HG03432 (cell line): ENCODE results near the gene ISG15.
"Not testable (repeated sequence)": the region's sequence is repeated elsewhere in the genome, so short reads cannot be mapped to it uniquely, and the experiment has no call there.

Experiments
- ATAC-seq: cut with Tn5 transposase; IDR thresholded peaks from one replicate; pipeline ENCODE4 v1.9.1; 2021; ENCODE audit warnings: mild to moderate bottlenecking, moderate library complexity; ENCODE audit not compliant: unreplicated experiment

The ISG15 gene

GRCh38 chr1:1010131-1010530, 3.2 kb upstream of the ISG15 start:
- not testable (repeated sequence) for ATAC-seq

- ATAC-seq: no peak
Observed at GRCh38 chr1:1011396-1011949, 1.8 kb upstream of the ISG15 start.

DNA sequence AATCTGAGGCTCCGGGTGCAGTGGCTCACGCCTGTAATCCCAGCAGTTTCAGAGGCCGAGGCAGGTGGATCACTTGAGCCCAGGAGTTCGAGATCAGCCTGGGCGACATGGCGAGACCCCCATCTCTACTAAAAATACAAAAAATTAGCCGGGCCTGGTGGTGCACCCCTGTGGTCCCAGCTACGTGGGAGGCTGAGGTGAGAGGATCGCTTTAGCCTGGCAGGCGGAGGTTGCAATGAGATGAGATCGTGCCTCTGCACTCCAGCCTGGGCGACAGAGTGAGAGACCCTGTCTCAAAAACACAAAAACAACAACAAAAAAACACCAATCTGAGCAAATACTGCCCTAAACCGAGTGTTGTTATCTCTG, 577 bp upstream of the ISG15 start:
- not testable (repeated sequence) for ATAC-seq

DNA sequence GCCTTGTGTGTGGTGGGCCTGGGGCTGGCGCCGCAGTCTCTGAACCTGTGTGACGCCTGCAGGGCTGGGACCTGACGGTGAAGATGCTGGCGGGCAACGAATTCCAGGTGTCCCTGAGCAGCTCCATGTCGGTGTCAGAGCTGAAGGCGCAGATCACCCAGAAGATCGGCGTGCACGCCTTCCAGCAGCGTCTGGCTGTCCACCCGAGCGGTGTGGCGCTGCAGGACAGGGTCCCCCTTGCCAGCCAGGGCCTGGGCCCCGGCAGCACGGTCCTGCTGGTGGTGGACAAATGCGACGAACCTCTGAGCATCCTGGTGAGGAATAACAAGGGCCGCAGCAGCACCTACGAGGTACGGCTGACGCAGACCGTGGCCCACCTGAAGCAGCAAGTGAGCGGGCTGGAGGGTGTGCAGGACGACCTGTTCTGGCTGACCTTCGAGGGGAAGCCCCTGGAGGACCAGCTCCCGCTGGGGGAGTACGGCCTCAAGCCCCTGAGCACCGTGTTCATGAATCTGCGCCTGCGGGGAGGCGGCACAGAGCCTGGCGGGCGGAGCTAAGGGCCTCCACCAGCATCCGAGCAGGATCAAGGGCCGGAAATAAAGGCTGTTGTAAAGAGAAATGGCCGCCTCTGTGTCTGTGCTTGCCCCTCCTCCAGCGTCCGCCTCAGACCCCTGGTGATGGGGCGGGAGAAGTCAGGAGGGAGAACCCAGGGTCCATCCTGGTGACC, 788 bp downstream of the ISG15 start:
- ATAC-seq: no peak

- ATAC-seq: no peak
Observed at GRCh38 chr1:1014799-1015681, 1.7 kb downstream of the ISG15 start.

DNA sequence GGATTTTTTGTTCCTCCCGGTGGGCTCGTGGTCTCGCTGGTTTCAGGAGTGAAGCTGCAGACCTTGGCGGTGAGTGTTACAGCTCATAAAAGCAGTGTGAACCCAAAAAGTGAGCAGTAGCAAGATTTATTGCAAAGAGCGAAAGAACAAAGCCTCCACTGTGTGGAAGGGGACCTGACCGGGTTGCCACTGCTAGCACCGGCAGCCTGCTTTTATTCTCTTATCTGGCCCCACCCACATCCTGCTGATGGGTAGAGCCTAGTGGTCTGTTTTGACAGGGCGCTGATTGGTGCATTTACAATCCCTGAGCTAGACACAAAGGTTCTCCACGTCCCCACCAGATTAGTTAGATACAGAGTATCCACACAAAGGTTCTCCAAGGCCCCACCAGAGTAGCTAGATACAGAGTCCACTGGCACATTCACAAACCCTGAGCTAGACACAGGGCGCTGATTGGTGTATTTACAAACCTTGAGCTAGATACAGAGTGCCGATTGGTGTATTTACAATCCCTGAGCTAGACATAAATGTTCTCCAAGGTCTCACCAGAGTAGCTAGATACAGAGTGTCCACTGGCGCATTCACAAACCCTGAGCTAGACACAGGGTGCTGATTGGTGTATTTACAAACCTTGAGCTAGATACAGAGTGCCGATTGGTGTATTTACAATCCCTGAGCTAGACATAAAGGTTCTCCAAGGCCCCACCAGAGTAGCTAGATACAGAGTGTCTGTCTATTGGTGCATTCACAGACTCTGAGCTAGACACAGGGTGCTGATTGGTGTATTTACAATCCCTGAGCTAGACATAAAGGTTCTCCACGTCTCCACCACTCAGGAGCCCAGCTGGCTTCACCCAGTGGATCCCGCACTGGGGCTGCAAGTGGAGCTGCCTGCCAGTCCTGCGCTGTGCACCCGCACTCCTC, 4.4 kb downstream of the ISG15 start:
- not testable (repeated sequence) for ATAC-seq

- ATAC-seq: not testable (repeated sequence)
Observed at GRCh38 chr1:1018321-1018685, 5.0 kb downstream of the ISG15 start.

- peak; percentile 73 for ATAC-seq
Observed at GRCh38 chr1:1019122-1019999, 6.1 kb downstream of the ISG15 start.

GRCh38 chr1:1020000-1020404, 6.7 kb downstream of the ISG15 start, which contains the start of gene AGRN:
AGRN (plus strand) TSS chr1:1020120; CDS start chr1:1020173, 53 bp downstream.
- ATAC-seq: peak; percentile 26

DNA sequence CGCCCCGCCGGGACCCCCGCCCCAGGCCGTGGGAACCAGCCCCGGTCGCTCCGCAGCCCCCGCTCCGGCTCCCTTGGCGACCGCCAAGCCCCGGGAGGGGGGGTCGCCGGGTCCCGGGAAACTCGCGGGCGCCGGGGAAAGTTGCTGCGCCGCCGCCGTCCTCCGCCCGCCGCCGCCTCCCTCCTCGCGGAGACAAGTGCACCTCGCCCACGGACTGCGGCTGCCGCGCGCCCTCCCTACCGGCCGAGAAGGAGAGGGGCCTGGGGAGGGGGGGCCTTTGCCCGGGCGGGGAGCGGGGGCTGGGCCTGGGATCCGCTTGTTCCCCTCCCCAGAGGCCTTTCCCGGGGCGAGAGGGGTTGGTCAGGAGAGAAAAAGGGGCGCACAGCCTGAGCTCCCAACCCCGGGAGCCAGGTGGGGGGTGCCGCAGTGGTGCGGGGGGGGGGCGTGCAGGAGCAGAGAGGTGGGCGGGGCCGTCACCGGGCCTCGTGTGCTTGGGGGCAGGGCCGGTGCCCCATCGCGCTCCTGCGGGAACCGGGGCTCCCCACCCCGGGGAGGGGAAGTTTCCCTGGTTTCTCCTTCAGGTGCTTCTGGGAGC, 7.2 kb downstream of the ISG15 start:
- ATAC-seq: peak; percentile 15

DNA sequence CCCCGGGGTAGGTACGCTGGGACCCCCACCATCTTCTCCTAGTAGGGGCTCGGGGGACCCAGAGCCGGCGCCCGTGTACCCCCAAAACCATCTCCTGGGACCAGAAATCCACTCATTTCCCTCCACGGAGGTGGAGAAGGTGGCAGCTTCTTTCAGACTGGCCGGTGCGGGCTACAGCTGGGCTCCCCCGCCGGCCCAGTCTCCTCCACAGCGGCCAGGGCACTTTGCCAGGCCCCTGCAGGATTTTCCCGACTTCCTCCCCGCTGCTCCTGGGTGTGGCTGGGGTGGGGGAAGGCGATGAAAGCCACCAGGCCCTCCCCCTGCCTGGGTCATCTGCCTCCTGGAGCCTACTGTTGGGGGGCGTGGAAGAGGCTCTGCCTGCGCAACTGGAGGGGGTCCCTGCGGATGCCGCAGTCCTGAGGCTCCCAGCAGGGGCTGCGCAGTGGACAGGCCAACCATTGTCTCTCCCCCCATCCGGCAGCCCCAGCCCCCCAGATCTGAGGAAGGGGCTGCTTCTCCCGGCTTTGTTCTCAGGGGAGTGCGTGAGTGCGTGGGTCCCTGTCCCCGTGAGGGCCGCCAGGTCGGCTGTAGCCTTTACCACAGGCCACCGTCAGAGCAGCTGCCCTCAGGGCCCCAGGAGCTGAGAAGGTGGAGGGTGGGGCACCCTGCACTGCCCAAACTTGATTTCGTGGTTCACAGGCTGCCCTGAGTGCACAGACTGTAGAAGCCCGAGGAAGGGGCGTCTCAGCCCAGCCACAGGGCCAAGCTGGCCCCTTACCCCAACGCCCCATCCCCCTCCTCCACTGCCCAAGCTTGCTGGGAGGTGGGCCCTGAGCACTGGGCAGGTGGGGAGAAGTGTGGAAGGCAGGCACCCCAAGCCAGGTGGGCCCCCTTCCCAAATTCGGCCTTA, 8.0 kb downstream of the ISG15 start:
- no peak for ATAC-seq

DNA sequence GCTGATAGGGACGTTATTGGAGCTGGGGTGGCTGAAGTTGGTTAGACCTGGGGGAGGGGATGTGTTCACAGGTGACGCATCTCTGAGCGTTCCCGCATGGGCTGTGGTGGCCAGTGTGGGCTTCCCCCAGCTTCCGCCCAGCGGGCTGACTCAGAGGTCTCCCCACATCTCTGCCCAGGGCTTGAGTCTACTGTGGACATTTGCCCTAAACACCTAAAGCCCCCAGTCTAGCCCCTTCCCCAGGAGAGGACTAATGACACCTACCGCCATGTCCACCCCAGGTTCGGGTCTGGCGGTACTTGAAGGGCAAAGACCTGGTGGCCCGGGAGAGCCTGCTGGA, 8.6 kb downstream of the ISG15 start:
- ATAC-seq: no peak

DNA sequence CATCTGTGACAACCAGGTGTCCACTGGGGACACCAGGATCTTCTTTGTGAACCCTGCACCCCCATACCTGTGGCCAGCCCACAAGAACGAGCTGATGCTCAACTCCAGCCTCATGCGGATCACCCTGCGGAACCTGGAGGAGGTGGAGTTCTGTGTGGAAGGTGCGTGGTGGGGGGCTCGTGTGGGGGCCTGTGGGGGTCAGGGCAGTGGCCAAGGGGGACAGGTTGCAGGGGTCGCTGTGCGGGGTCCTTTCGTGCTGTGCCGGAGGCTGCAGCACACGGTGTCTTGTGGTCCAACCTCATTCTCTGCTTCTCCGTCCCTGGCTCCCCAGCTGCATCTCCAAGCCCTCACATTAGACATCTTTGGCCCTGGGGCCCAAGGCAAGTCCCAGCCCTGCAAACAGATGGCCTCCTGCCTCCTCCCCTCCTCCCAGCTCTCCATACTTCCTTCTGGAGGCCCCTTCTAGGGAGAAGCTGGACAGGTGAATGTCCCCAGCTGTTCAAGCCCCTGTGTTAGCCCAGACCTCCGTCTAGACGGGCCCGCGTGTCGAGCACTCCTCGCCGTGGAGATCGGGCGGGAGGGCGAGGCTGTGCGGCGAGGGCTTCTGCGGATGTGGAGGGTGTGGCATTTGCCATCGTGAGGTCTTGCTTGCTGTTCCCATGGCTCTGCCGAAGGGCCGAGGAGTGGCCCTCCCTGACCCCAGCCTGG, 9.2 kb downstream of the ISG15 start:
- no peak for ATAC-seq

- ATAC-seq: no peak
Observed at GRCh38 chr1:1023700-1024099, 10.4 kb downstream of the ISG15 start.

- ATAC-seq: no peak
Observed at GRCh38 chr1:1024149-1024770, 11.0 kb downstream of the ISG15 start.

DNA sequence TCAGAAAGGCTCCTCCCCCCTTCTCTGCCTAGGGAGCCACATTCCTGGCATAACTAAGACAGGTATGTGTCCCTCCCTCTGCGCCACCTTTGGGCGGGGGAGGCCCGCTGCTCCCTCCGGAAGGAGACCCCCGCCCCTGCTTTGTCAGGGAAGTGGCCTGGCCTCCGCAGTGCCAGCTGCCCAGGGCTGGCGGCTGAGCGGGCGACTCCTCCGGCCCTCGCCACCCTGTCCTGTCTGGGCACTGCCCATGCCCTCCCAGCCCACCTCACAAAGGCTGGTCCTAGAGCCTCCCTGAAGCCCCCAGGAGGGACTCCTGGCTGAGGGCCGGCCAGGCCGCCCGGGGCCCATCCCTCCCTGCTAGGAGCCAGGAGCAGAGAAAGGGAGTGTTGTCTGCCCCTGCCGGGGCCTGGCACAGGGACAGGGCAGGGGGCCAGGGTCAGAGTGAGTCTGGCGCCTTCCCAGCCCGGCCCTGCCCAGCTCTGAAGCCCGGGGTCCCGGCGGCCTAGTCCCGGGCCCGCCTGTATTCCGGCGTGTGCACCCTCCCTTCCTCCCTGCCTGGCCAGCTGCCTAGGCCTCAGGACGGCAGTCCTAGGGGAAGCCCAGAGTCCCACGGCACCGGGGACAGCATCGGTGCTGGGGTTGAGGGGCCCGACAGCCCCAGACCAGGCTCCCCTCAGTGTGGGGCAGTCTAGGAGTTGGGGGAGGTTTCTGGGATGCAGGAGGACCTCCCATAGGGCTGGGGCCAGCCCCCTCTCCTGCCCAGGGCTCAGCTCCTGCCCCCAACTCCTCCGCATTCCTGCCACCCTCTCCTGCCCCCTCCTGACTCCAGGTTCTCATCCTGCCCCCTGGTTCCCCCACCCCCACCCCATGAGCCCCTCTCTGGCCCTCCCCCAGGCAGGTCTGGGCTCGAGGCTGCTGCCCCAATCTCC, 11.7 kb downstream of the ISG15 start:
- no peak for ATAC-seq
